Upper lobe of left lung (tissue), 6 donors: ENCODE results near the gene FLNC. TPM values are rescaled to one million over a fixed set of nuclear protein-coding genes. Genes with fewer than 3 reads are reported as not detected.

ENCODE experiments used
- ATAC-seq, 2 donors: fragments of 200-7000 bp; cut with Tn5 transposase; one replicate each; pipeline ENCODE4 v1.9.1; 2022; ENCODE audit warnings: mild to moderate bottlenecking in 2 of 2, moderate library complexity in 2 of 2; ENCODE audit not compliant: low FRiP score in 2 of 2
- DNase-seq, 2 donors: peaks; one replicate each; pipeline ENCODE4 v3.0.0-alpha.2; 2019 to 2020
- H3K27ac ChIP-seq, 4 donors: fragments of 200-600 bp; sonication (generic); one replicate each; pipeline ENCODE4 v1.5.1; 2016 to 2019
- H3K27me3 ChIP-seq, 4 donors: fragments of 200-600 bp; sonication (generic); one replicate each; pipeline ENCODE4 v1.5.1; 2017 to 2019
- H3K36me3 ChIP-seq, 4 donors: fragments of 200-600 bp; sonication (generic); one replicate each; pipeline ENCODE4 v1.5.1; 2016 to 2019
- H3K4me1 ChIP-seq, 4 donors: fragments of 200-600 bp; sonication (generic); one replicate each; pipeline ENCODE4 v1.5.1; 2018 to 2019
- H3K4me3 ChIP-seq, 4 donors: fragments of 200-600 bp; sonication (generic); one replicate each; pipeline ENCODE4 v1.5.1; 2017 to 2019; ENCODE audit warnings: mild to moderate bottlenecking in 2 of 4, moderate library complexity in 1 of 4
- H3K9me3 ChIP-seq, 4 donors: fragments of 200-600 bp; sonication (generic); one replicate each; pipeline ENCODE4 v1.5.1; 2018 to 2019
- EP300 ChIP-seq, 4 donors: sonication (generic); formaldehyde crosslinking; IDR thresholded peaks; one replicate each; pipeline ENCODE4 v1.5.1; 2017; ENCODE audit warnings: antibody characterized with exemption in 4 of 4, control low read depth in 2 of 4
- POLR2A ChIP-seq, 4 donors: fragments of 450-650 bp; IDR thresholded peaks; one replicate each; pipeline ENCODE4 v1.5.1; 2016 to 2017; ENCODE audit warnings: antibody characterized with exemption in 4 of 4, mild to moderate bottlenecking in 2 of 4
- POLR2AphosphoS5 ChIP-seq, 2 donors: sonication (generic); formaldehyde crosslinking; IDR thresholded peaks; one replicate each; pipeline ENCODE4 v1.5.1; 2017; ENCODE audit warnings: antibody characterized with exemption in 2 of 2
- WGBS, 2 donors: methylation state at CpG; one replicate each; pipeline ENCODE4 v1.1.5; 2017 to 2018; 5-methylcytosine and 5-hydroxymethylcytosine counted together
- total RNA-seq, 6 donors: library from RNA; depleted of rRNA in 4 of 6; stranded (reverse); fragments of >200 nt in 4 of 6; gene quantifications; one replicate each; pipeline versions ENCODE4 v1.1.0 to v1.2.1, GENCODE V29; 2016 to 2021
- TF ChIP-seq, protein P1 (sequence below), 6 experiments: fragments of 450-650 bp in 4 of 6; fragments of 200-600 bp in 2 of 6; sonication (generic) in 2 of 6; IDR thresholded peaks; one replicate each; pipeline ENCODE4 v1.5.1; 2016 to 2019; ENCODE audit warnings: antibody characterized with exemption in 6 of 6
- donor health status: DM: no; HTN: no; CAD: no; lungs with moderate emphysema.
- donor health status: DM: no; HTN: yes; CAD: no; lungs with severe emphysema.

FLNC gene
- total RNA-seq, 6 donors from 2014 or later = 2.1 to 19.6 (median 4.9) TPM

DNA sequence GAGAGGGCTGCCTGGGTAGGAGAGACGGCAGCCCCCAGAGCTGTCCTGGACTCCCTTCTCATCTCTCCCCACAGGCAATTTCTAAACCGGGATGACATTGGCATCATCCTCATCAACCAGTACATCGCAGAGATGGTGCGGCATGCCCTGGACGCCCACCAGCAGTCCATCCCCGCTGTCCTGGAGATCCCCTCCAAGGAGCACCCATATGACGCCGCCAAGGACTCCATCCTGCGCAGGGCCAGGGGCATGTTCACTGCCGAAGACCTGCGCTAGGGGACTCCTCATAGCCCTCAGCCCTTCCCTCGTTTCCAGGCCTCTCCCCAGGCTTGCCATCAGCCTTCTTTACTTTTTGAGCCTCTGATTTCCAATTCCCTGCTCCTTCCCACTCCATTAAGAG is 35.1 kb downstream of the FLNC start:
- DNase-seq = no peak
- 95 to 97% methylated on average over 11 to 12 of the region's 12 CpGs for WGBS, 2 donors
- peaks cover 32 to 43% (median 32%) of the 10 kb centered on the region in 4 donors for H3K4me1 ChIP-seq
- no peak for TF ChIP-seq POLR2A (IDR thresholded peaks at IDR 0.05)
- TF ChIP-seq, protein P1, sequence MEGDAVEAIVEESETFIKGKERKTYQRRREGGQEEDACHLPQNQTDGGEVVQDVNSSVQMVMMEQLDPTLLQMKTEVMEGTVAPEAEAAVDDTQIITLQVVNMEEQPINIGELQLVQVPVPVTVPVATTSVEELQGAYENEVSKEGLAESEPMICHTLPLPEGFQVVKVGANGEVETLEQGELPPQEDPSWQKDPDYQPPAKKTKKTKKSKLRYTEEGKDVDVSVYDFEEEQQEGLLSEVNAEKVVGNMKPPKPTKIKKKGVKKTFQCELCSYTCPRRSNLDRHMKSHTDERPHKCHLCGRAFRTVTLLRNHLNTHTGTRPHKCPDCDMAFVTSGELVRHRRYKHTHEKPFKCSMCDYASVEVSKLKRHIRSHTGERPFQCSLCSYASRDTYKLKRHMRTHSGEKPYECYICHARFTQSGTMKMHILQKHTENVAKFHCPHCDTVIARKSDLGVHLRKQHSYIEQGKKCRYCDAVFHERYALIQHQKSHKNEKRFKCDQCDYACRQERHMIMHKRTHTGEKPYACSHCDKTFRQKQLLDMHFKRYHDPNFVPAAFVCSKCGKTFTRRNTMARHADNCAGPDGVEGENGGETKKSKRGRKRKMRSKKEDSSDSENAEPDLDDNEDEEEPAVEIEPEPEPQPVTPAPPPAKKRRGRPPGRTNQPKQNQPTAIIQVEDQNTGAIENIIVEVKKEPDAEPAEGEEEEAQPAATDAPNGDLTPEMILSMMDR (IDR thresholded peaks at IDR 0.05) = no peak
- TF ChIP-seq POLR2AphosphoS5 (IDR thresholded peaks at IDR 0.05) = no peak
- H3K27me3 ChIP-seq = peaks cover 0 to 8% (median 3%) of the 10 kb centered on the region in 4 donors
- ATAC-seq = no peak
- H3K9me3 ChIP-seq = no peaks in the 10 kb centered on the region
- H3K27ac ChIP-seq = no peak overlapping the region
- peaks cover 0 to 19% (median 16%) of the 10 kb centered on the region in 4 donors for H3K36me3 ChIP-seq
- no peak overlapping the region for H3K4me3 ChIP-seq

GRCh38 chr7:128865996-128866877 is 36.0 kb downstream of the FLNC start:
- Histone ChIP-seq H3K27ac (no peak overlapping the region), H3K4me3 (no peak overlapping the region), H3K9me3 (no peaks in the 10 kb centered on the region), H3K36me3 (peaks cover 0 to 19% (median 16%) of the 10 kb centered on the region in 4 donors), H3K4me1 (peaks cover 32 to 43% (median 32%) of the 10 kb centered on the region in 4 donors), H3K27me3 (peaks cover 0 to 8% (median 3%) of the 10 kb centered on the region in 4 donors)
- TF ChIP-seq POLR2AphosphoS5 (IDR thresholded peaks at IDR 0.05) (no peak), EP300 (IDR thresholded peaks at IDR 0.05) (no peak), POLR2A (IDR thresholded peaks at IDR 0.05) (no peak)
- TF ChIP-seq, protein P1 (IDR thresholded peaks at IDR 0.05) = no peak
- ATAC-seq = no peak
- DNase-seq = peak in 1 of 2 donors; percentile 46
- WGBS, 2 donors = 94 to 95% methylated on average over 24 to 26 of the region's 27 CpGs

DNA sequence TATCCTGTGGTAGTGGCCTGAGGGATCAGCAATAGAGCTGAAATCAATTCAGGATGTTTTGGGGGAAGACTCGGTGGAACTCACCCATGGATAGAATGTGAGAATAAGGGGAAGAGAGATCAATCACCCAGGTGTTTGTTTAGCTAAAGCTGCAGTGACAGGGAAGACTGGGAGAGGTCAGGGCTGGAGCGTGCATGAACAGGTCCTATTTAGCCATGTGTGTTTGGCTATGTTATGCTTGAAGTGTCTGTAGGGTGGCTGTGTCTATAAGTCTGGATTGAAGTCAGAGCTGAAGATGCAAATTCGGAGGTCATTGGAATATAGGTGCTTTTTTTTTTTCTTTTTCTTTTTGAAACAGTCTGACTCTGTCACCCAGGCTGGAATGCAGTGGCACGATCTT is 37.0 kb downstream of the FLNC start:
- DNase-seq = no peak
- peaks cover 0 to 8% (median 3%) of the 10 kb centered on the region in 4 donors for H3K27me3 ChIP-seq
- H3K4me1 ChIP-seq = peaks cover 28 to 40% (median 31%) of the 10 kb centered on the region in 4 donors
- H3K36me3 ChIP-seq = peaks cover 0 to 19% (median 16%) of the 10 kb centered on the region in 4 donors
- H3K4me3 ChIP-seq = no peak overlapping the region
- no peak overlapping the region for H3K27ac ChIP-seq
- TF ChIP-seq POLR2A (IDR thresholded peaks at IDR 0.05) = no peak
- no peak for TF ChIP-seq EP300 (IDR thresholded peaks at IDR 0.05)
- no peak for TF ChIP-seq POLR2AphosphoS5 (IDR thresholded peaks at IDR 0.05)
- TF ChIP-seq, protein P1 (IDR thresholded peaks at IDR 0.05) = no peak
- H3K9me3 ChIP-seq = no peaks in the 10 kb centered on the region
- ATAC-seq = no peak
- 84 to 91% methylated on average over 4 of the region's 4 CpGs for WGBS, 2 donors

- Histone ChIP-seq H3K27ac (no peak overlapping the region), H3K4me1 (peaks cover 27 to 39% (median 30%) of the 10 kb centered on the region in 4 donors), H3K4me3 (no peak overlapping the region), H3K36me3 (peaks cover 0 to 19% (median 16%) of the 10 kb centered on the region in 4 donors), H3K27me3 (peaks cover 0 to 8% (median 3%) of the 10 kb centered on the region in 4 donors), H3K9me3 (no peaks in the 10 kb centered on the region)
- WGBS, 2 donors = 83 to 86% methylated on average over 10 to 11 of the region's 11 CpGs
- TF ChIP-seq POLR2AphosphoS5 (IDR thresholded peaks at IDR 0.05) (no peak), EP300 (IDR thresholded peaks at IDR 0.05) (no peak), POLR2A (IDR thresholded peaks at IDR 0.05) (no peak)
- TF ChIP-seq, protein P1 (IDR thresholded peaks at IDR 0.05) = no peak
- ATAC-seq (no peak), DNase-seq (no peak)
Observed at GRCh38 chr7:128867842-128868623, 37.8 kb downstream of the FLNC start.
